ENCODE measurements around the gene DPM3.
A peak's percentile ranks its signal among the peaks of the same experiment; 100 is the strongest.

The DPM3 gene

DNA sequence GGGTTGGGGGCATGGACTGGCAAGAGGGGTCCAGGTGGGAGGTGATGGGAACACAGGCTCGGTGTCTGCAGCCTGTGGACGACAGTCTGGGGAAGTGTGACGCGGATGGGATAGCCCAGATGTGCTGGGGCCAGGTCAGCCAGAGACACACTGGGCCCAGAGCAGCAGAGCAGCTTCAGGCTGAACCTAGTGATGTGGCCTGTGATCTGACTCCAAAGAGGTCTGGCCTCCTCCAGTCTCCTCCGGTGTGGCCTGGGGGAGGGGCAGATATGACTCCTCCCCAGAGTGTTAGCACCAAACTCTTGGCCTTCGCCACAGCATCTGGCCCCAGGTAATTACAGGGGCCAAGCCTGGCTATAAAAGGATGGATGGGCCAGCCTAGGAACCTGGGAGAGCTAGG, 48.2 kb downstream of the DPM3 start:
- DNase-seq = no peak

DNA sequence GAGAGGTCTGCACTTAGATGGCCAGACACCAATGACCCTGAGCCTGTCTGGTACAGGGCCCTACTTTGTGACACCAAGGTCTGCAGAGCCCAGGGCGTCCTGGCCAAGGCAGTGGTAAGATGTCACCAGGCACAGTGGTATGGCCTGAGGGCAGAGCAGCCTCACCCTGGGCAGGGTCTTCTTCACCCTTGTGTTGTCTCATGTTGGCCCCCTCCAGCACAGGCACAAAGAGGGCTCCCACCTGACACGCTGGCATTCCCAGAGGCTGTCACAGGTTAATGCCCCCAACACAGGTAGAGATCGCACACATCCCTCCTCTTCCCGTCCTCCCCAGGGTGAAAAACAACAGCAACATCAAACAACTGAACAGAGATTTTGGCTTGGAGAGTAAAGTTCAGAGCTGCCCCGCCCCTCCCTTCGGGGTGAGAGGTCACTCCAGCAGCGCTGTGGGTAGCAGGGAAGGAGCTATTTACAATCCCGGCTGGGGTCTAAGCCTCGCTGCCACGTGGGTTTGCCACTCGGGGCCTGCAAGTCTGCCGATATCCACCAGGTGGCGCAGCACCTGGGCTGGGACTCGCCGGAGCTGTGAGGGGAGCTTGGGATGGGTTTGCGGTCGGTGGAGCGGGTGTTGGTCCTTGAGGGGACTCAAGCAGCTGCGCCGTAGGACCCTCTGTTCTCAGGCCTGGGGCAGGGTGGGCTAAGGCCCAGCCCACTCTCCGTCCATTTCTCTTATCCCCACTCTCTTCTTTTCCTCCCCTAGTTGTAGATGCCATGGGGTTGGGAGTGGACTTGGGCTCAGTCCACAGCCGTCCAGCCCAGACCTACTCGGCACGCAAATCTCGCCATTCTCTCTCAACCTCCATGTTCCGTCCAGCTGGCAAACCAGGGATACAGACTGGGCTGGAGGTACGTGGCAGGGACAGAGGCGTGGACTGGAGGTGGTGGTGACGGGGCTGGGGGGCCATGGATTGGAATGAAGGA, 49.0 kb downstream of the DPM3 start:
- peak; percentile 88 for DNase-seq
